SK-N-MC (cell line): ENCODE measurements around the gene BIRC6.

Experiments used
- DNase-seq: peaks from one replicate; pipeline ENCODE4 v3.0.0-alpha.2; 2011; ENCODE audit warnings: low read depth, low spot score
- H3K27ac ChIP-seq: fragments of 200-600 bp; sonication (generic); 2 replicates; pipeline ENCODE4 v1.5.1; 2016; ENCODE audit warnings: mixed run types
- H3K36me3 ChIP-seq: fragments of 200-600 bp; sonication (generic); 2 replicates; pipeline ENCODE4 v1.6.1; 2017; ENCODE audit warnings: antibody characterized with exemption, low read length, mixed read lengths; ENCODE audit not compliant: insufficient read depth
- H3K4me3 ChIP-seq: fragments of 200-600 bp; sonication (generic); 2 replicates; pipeline ENCODE4 v1.5.1; 2016
- H3K9ac ChIP-seq: fragments of 200-600 bp; sonication (generic); 2 replicates; pipeline ENCODE4 v1.8.0; 2017; ENCODE audit warnings: mixed run types, mixed read lengths; ENCODE audit not compliant: insufficient read length
- H3K9me3 ChIP-seq: fragments of 200-600 bp; sonication (generic); 2 replicates; pipeline ENCODE4 v1.6.1; 2017; ENCODE audit warnings: low read depth, mild to moderate bottlenecking, antibody characterized with exemption, low read length, moderate library complexity, mixed read lengths
- EZH2 ChIP-seq: fragments of 200-600 bp; sonication (generic); IDR thresholded peaks from one replicate; pipeline ENCODE4 v1.6.1; 2017; ENCODE audit warnings: antibody characterized with exemption
- FOXP2 ChIP-seq: optimal IDR thresholded peaks from 2 replicates; pipeline ENCODE3; 2011; ENCODE audit warnings: mild to moderate bottlenecking, moderate library complexity; ENCODE audit not compliant: insufficient read depth; ENCODE audit errors: extremely low read length, control extremely low read depth
- POLR2AphosphoS5 ChIP-seq: IDR thresholded peaks from 2 replicates; pipeline ENCODE4 v1.6.1; 2012; ENCODE audit warnings: mild to moderate bottlenecking, low read depth, low read length, borderline replicate concordance

Gene BIRC6

GRCh38 chr2:32386739-32387138, 29.9 kb downstream of the BIRC6 start:
- no peak overlapping the region for H3K4me3 ChIP-seq
- no peak for TF ChIP-seq EZH2
- no peak for TF ChIP-seq POLR2AphosphoS5
- TF ChIP-seq FOXP2, result no peak
- H3K9me3 ChIP-seq, result no peaks in the 10 kb centered on the region
- no peak overlapping the region for H3K9ac ChIP-seq
- H3K27ac ChIP-seq, result peak overlapping the region; percentile 10; the same call in 1 of the 2 replicates
- H3K36me3 ChIP-seq, result peaks cover 58% of the 10 kb centered on the region
- no peak for DNase-seq

- Histone ChIP-seq H3K9me3 (no peaks in the 10 kb centered on the region), H3K4me3 (no peak overlapping the region), H3K9ac (no peak overlapping the region), H3K36me3 (peaks cover 48% of the 10 kb centered on the region), H3K27ac (no peak overlapping the region)
- TF ChIP-seq POLR2AphosphoS5 (no peak), FOXP2 (no peak), EZH2 (no peak)
- DNase-seq, result no peak
These were observed 42.4 kb downstream of the BIRC6 start for GRCh38 chr2:32399221-32399620.

GRCh38 chr2:32402091-32402490, 45.3 kb downstream of the BIRC6 start:
- Histone ChIP-seq H3K9ac (no peak overlapping the region), H3K36me3 (peaks cover 40% of the 10 kb centered on the region), H3K27ac (no peak overlapping the region), H3K9me3 (no peaks in the 10 kb centered on the region), H3K4me3 (no peak overlapping the region)
- no peak for DNase-seq
- TF ChIP-seq FOXP2 (no peak), EZH2 (no peak), POLR2AphosphoS5 (no peak)

GRCh38 chr2:32403782-32404181, 47.0 kb downstream of the BIRC6 start:
- H3K9me3 ChIP-seq, result no peaks in the 10 kb centered on the region
- TF ChIP-seq EZH2 (no peak), FOXP2 (no peak), POLR2AphosphoS5 (no peak)
- H3K4me3 ChIP-seq, result no peak overlapping the region
- peaks cover 40% of the 10 kb centered on the region for H3K36me3 ChIP-seq
- DNase-seq, result no peak
- no peak overlapping the region for H3K9ac ChIP-seq
- H3K27ac ChIP-seq, result no peak overlapping the region

GRCh38 chr2:32404691-32405090, 47.9 kb downstream of the BIRC6 start:
- DNase-seq, result no peak
- no peak overlapping the region for H3K9ac ChIP-seq
- no peaks in the 10 kb centered on the region for H3K9me3 ChIP-seq
- H3K27ac ChIP-seq, result no peak overlapping the region
- TF ChIP-seq EZH2, result no peak
- no peak for TF ChIP-seq FOXP2
- no peak for TF ChIP-seq POLR2AphosphoS5
- peaks cover 45% of the 10 kb centered on the region for H3K36me3 ChIP-seq
- no peak overlapping the region for H3K4me3 ChIP-seq

GRCh38 chr2:32416519-32416918, 59.7 kb downstream of the BIRC6 start:
- no peak overlapping the region for H3K9ac ChIP-seq

GRCh38 chr2:32417659-32418058, 60.8 kb downstream of the BIRC6 start:
- peaks cover 42% of the 10 kb centered on the region for H3K36me3 ChIP-seq
- no peak for TF ChIP-seq EZH2
- no peak for TF ChIP-seq POLR2AphosphoS5
- no peak for TF ChIP-seq FOXP2
- no peak for DNase-seq

More at GRCh38 chr2:32416519-32416918, 59.7 kb downstream of the BIRC6 start:
- no peak for TF ChIP-seq EZH2
- no peak for TF ChIP-seq FOXP2
- TF ChIP-seq POLR2AphosphoS5, result no peak
- Histone ChIP-seq H3K9me3 (no peaks in the 10 kb centered on the region), H3K36me3 (peaks cover 36% of the 10 kb centered on the region), H3K27ac (peak overlapping the region; percentile 60), H3K4me3 (no peak overlapping the region)
- DNase-seq, result no peak

GRCh38 chr2:32418778-32419177, 62.0 kb downstream of the BIRC6 start:
- no peak for TF ChIP-seq EZH2
- no peak for TF ChIP-seq FOXP2
- no peak for TF ChIP-seq POLR2AphosphoS5
- no peak overlapping the region for H3K4me3 ChIP-seq
- H3K36me3 ChIP-seq, result peaks cover 51% of the 10 kb centered on the region
- H3K9ac ChIP-seq, result no peak overlapping the region
- DNase-seq, result no peak
- H3K9me3 ChIP-seq, result no peaks in the 10 kb centered on the region
- no peak overlapping the region for H3K27ac ChIP-seq

More at GRCh38 chr2:32417659-32418058, 60.8 kb downstream of the BIRC6 start:
- no peak overlapping the region for H3K4me3 ChIP-seq
- H3K9me3 ChIP-seq, result no peaks in the 10 kb centered on the region
- H3K27ac ChIP-seq, result no peak overlapping the region
- no peak overlapping the region for H3K9ac ChIP-seq

- peaks cover 47% of the 10 kb centered on the region for H3K36me3 ChIP-seq
These were observed 65.3 kb downstream of the BIRC6 start for GRCh38 chr2:32422133-32422532.

GRCh38 chr2:32423536-32423935, 66.7 kb downstream of the BIRC6 start:
- Histone ChIP-seq H3K36me3 (peaks cover 38% of the 10 kb centered on the region), H3K4me3 (no peak overlapping the region), H3K9ac (no peak overlapping the region), H3K9me3 (no peaks in the 10 kb centered on the region), H3K27ac (no peak overlapping the region)
- no peak for DNase-seq
- no peak for TF ChIP-seq EZH2
- no peak for TF ChIP-seq POLR2AphosphoS5
- no peak for TF ChIP-seq FOXP2

More at GRCh38 chr2:32422133-32422532, 65.3 kb downstream of the BIRC6 start:
- DNase-seq, result no peak
- Histone ChIP-seq H3K4me3 (no peak overlapping the region), H3K27ac (peak overlapping the region; percentile 52), H3K9me3 (no peaks in the 10 kb centered on the region), H3K9ac (no peak overlapping the region)
- TF ChIP-seq FOXP2, result no peak
- no peak for TF ChIP-seq EZH2
- no peak for TF ChIP-seq POLR2AphosphoS5
